ENCODE measurements around the gene ACOT7.
"Not testable (repeated sequence)": the region's sequence is repeated elsewhere in the genome, so short reads cannot be mapped to it uniquely, and the experiment has no call there.

Gene ACOT7

DNA sequence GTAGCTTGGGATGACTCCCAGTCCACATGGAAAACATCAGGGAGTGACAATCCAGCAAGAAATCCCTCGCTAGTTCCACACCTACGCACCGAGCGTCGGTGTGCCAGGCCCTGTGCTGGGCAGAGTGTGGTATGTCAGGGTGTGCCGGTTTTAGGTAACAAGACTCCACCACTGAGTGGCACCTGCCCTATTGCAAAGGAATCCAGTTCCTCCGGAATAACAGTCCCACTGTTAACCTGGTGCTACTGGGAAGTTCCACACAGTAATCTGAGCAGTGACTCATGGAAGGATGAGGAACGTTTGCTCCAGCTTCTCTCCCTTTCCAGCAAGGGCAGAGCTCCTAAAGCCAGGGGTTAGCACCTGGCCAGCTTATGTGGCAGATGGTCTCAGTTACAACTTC, 173.3 kb downstream of the ACOT7 start:
- Histone ChIP-seq H3K4me1 (ENCODE audit: low read depth, poor library complexity, severe bottlenecking) (peaks cover 10% of the 10 kb centered on the region), H3K27ac (no peak overlapping the region), H3K4me3 (IDR thresholded peaks at IDR 0.05; ENCODE audit: insufficient read depth, low read depth, low read length) (no peak overlapping the region), H3K4me2 (no peak overlapping the region), H3K9ac (no peak overlapping the region), H3K79me2 (ENCODE audit: insufficient read depth, low read depth) (no peaks in the 10 kb centered on the region), H3K27me3 (ENCODE audit: insufficient read depth, low read depth) (no peaks in the 10 kb centered on the region), H3K36me3 (ENCODE audit: insufficient read depth) (no peaks in the 10 kb centered on the region), H4K20me1 (ENCODE audit: insufficient read depth) (no peaks in the 10 kb centered on the region), H2AFZ (ENCODE audit: low read depth) (no peak overlapping the region)
- TF ChIP-seq, protein P1, sequence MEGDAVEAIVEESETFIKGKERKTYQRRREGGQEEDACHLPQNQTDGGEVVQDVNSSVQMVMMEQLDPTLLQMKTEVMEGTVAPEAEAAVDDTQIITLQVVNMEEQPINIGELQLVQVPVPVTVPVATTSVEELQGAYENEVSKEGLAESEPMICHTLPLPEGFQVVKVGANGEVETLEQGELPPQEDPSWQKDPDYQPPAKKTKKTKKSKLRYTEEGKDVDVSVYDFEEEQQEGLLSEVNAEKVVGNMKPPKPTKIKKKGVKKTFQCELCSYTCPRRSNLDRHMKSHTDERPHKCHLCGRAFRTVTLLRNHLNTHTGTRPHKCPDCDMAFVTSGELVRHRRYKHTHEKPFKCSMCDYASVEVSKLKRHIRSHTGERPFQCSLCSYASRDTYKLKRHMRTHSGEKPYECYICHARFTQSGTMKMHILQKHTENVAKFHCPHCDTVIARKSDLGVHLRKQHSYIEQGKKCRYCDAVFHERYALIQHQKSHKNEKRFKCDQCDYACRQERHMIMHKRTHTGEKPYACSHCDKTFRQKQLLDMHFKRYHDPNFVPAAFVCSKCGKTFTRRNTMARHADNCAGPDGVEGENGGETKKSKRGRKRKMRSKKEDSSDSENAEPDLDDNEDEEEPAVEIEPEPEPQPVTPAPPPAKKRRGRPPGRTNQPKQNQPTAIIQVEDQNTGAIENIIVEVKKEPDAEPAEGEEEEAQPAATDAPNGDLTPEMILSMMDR (conservative IDR thresholded peaks at IDR 0.05; ENCODE audit: low read depth, low read length): no peak

DNA sequence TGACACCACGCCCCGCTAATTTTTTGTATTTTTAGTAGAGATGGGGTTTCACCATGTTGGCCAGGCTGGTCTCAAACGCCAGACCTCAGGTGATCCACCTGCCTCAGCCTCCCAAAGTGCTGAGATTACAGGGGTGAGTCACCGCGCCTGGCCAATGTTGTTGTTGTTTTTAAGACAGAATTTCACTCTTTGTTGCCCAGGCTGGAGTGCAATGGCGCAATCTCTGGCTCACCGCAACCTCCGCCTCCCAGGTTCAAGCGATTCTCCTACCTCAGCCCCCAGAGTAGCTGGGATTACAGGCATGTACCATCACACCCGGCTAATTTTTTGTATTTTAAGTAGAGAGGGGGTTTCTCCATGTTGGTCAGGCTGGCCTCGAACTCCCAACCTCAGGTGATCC, 173.9 kb downstream of the ACOT7 start:
- H3K79me2 ChIP-seq (ENCODE audit: insufficient read depth, low read depth); H3K4me3 ChIP-seq (IDR thresholded peaks at IDR 0.05; ENCODE audit: insufficient read depth, low read depth, low read length); H3K9ac ChIP-seq; H3K27me3 ChIP-seq (ENCODE audit: insufficient read depth, low read depth); H2AFZ ChIP-seq (ENCODE audit: low read depth); H3K27ac ChIP-seq; H3K4me1 ChIP-seq (ENCODE audit: low read depth, poor library complexity, severe bottlenecking); H3K4me2 ChIP-seq; H3K36me3 ChIP-seq (ENCODE audit: insufficient read depth); H4K20me1 ChIP-seq (ENCODE audit: insufficient read depth): not testable (repeated sequence)

DNA sequence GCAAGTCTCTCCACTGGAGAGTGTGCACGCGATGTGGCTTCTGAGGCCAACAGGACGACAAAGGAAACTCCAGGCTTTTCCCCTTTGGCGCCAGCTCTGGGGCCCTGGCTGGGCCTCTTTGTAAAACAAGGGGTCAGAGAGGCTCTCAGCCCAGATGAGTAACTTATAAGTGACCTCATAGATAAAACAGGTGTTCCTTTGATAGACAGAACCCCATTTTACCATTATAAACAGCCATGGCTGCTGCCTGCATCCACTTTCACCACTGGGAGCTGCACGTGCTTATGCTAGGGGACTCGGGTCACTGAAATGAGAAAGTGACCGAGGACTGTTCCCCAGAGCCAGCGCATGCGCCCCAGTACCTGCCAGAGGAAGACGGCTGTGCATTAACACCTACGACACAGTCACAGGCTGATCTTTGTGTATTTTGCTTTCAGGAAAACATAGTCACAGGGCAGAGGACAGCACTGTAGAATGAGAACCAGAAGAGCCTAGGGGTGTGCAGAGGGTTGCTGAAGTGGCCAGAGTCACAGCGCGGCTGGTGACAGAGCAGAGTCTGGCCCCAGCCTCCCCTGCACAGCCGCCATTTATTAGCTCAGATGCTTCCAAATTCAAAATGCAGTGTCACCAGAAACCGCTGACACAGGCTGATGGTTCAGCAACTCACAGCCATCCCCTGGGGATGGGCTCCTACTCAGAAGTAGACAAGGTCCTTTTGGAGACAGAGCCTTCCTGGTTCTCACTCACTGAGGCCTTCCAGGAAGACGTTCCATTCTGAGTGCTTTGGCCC, 175.0 kb downstream of the ACOT7 start:
- H3K79me2 ChIP-seq (ENCODE audit: insufficient read depth, low read depth): no peaks in the 10 kb centered on the region
- H3K36me3 ChIP-seq (ENCODE audit: insufficient read depth): no peaks in the 10 kb centered on the region
- no peak overlapping the region for H3K27ac ChIP-seq
- no peak overlapping the region for H3K4me2 ChIP-seq
- no peaks in the 10 kb centered on the region for H3K27me3 ChIP-seq (ENCODE audit: insufficient read depth, low read depth)
- peaks cover 10% of the 10 kb centered on the region for H3K4me1 ChIP-seq (ENCODE audit: low read depth, poor library complexity, severe bottlenecking)
- H2AFZ ChIP-seq (ENCODE audit: low read depth): no peak overlapping the region
- H4K20me1 ChIP-seq (ENCODE audit: insufficient read depth): no peaks in the 10 kb centered on the region
- TF ChIP-seq, protein P1 (conservative IDR thresholded peaks at IDR 0.05; ENCODE audit: low read depth, low read length): no peak
- H3K9ac ChIP-seq: no peak overlapping the region
- H3K4me3 ChIP-seq (IDR thresholded peaks at IDR 0.05; ENCODE audit: insufficient read depth, low read depth, low read length): no peak overlapping the region
